ENCODE results near the gene GRAMD2A. TPM values are rescaled to one million over a fixed set of nuclear protein-coding genes. Genes with fewer than 3 reads are reported as not detected.

Gene GRAMD2A
- total and polyA plus RNA-seq, 2 donors (not counting 3 experiments of a cell fraction or from before 2014, with no cell fraction given): 0.08 to 0.29 TPM

GRCh38 chr15:72130272-72130671, 67.3 kb downstream of the GRAMD2A start:
- H3K27me3 ChIP-seq (ENCODE audit: control insufficient read depth in 2 of 2, insufficient read depth in 2 of 2, low read length in 2 of 2): no peaks in the 10 kb centered on the region
- no peaks in the 10 kb centered on the region for H3K9me1 ChIP-seq (replicated peaks; ENCODE audit: control insufficient read depth, extremely low read depth, insufficient read depth, low read length)
- ChIA-PET CTCF (interaction anchor here (0.9 to 1.1 kb wide), 2 partner anchors 41 to 378 kb away, joined by 3 to 4 read pairs; no protein-coding TSS in a partner anchor), POLR2A (interaction anchor here (1.4 kb wide), 1 partner anchor 12 kb away, joined by 3 read pairs; the partner anchor contains the start of genes MYO9A and SENP8)
- H4K20me1 ChIP-seq (replicated peaks; ENCODE audit: control insufficient read depth, extremely low read depth, insufficient read depth, low read length): no peaks in the 10 kb centered on the region
- TF ChIP-seq POLR2A (IDR thresholded peaks at IDR 0.05; ENCODE audit: low read depth, low read length) (no peak), GATA2 (IDR thresholded peaks at IDR 0.05; ENCODE audit: insufficient read depth, insufficient read length, low read depth, low read length) (no peak), FOS (IDR thresholded peaks at IDR 0.05; ENCODE audit: borderline replicate concordance, insufficient read depth, low read length) (no peak), JUN (IDR thresholded peaks at IDR 0.05; ENCODE audit: borderline replicate concordance, insufficient read depth, insufficient read length, low read depth) (no peak), POLR2AphosphoS5 (IDR thresholded peaks at IDR 0.05; ENCODE audit: insufficient read depth, low read depth, low read length) (no peak), MYC (IDR thresholded peaks at IDR 0.05; ENCODE audit: low read depth, low read length) (no peak), CTCF (IDR thresholded peaks at IDR 0.05; ENCODE audit: extremely low read depth in 1 of 2, insufficient read depth in 1 of 2, low read depth in 1 of 2, low read length in 2 of 2) (no peak), EZH2 (IDR thresholded peaks at IDR 0.05; ENCODE audit: borderline replicate concordance, low read depth, low read length, severe bottlenecking) (no peak)
- TF ChIP-seq, protein P1, sequence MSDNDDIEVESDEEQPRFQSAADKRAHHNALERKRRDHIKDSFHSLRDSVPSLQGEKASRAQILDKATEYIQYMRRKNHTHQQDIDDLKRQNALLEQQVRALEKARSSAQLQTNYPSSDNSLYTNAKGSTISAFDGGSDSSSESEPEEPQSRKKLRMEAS (IDR thresholded peaks at IDR 0.05; ENCODE audit: insufficient read depth, insufficient read length): no peak
- intact Hi-C loops (cut with micrococcal nuclease): no loop called here
- H3K79me2 ChIP-seq (ENCODE audit: control insufficient read depth, insufficient read depth, low read length): no peaks in the 10 kb centered on the region
- no peak for FAIRE-seq
- no peak overlapping the region for H3K9ac ChIP-seq (replicated peaks; ENCODE audit: extremely low read depth, insufficient read depth, low read length)
- dilution Hi-C loops (cut with MboI; ENCODE audit: extremely low pct_ligation_motif_present, low sequenced_read_pairs): no loop called here
- DNase-seq (ENCODE audit: low read depth, low spot score): no peak
- H3K4me1 ChIP-seq (ENCODE audit: control insufficient read depth, extremely low read depth, insufficient read depth, low read length): no peaks in the 10 kb centered on the region
- no TSS peak for BruUV-seq (replicated peaks)
- H3K9me3 ChIP-seq (replicated peaks; ENCODE audit: control insufficient read depth, insufficient read depth, low read length): no peaks in the 10 kb centered on the region
- H3K36me3 ChIP-seq (ENCODE audit: control insufficient read depth in 2 of 2, extremely low read depth in 1 of 2, insufficient read depth in 2 of 2, low read length in 2 of 2): no peaks in the 10 kb centered on the region
- H3K27ac ChIP-seq (ENCODE audit: insufficient read depth, low read depth, low read length): no peak overlapping the region
- H3K4me3 ChIP-seq (replicated peaks in 1 of 3; ENCODE audit: insufficient read depth in 1 of 3, low read depth in 1 of 3, low read length in 3 of 3): no peak overlapping the region
- H3K4me2 ChIP-seq (ENCODE audit: insufficient read depth, low read length): no peak overlapping the region
- no peak overlapping the region for H2AFZ ChIP-seq (ENCODE audit: low read depth, low read length)

Measured in endothelial cell of umbilical vein (primary cell).